Pulmonary artery endothelial cell (primary cell): ENCODE results near the gene NHERF2. TPM values are rescaled to one million over a fixed set of nuclear protein-coding genes. Genes with fewer than 3 reads are reported as not detected.
"Not testable (repeated sequence)": the region's sequence is repeated elsewhere in the genome, so short reads cannot be mapped to it uniquely, and the experiment has no call there.

ENCODE experiments used
- DNase-seq: peaks from one replicate; pipeline ENCODE4 v3.0.0-alpha.2; 2011; ENCODE audit warnings: low read depth, low spot score
- total RNA-seq: library from RNA; depleted of rRNA; stranded (reverse); fragments of >200 nt; gene quantifications from 2 replicates; pipeline ENCODE4 v1.2.3, GENCODE V29; 2014

The NHERF2 gene
- total RNA-seq, 1 donor from 2014 or later = 53.2 TPM

GRCh38 chr16:2005646-2006045 lies 21.1 kb upstream of the NHERF2 start:
- DNase-seq = no peak

DNA sequence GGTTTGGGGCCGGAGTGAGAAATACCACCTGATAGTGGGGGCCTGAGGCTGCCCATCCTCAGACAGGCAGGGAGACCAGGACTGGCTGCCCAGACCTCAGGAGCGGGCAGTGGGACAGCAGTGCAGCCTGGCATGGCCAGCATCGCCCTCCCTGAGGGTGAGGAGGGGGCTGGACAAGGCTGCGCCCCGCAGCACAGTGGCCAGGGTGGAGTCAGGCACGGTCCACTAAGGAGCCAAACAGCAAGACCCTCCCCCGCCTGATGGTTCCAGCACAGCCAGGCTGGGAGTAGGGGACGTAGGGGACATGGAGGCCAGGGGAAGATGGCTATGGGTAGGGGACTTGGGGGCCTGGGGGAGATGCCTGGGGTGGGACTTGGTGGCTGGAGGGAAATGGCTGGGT lies 20.4 kb upstream of the NHERF2 start:
- DNase-seq = no peak

- DNase-seq = no peak
These were observed 19.4 kb upstream of the NHERF2 start for GRCh38 chr16:2007081-2007836.

DNA sequence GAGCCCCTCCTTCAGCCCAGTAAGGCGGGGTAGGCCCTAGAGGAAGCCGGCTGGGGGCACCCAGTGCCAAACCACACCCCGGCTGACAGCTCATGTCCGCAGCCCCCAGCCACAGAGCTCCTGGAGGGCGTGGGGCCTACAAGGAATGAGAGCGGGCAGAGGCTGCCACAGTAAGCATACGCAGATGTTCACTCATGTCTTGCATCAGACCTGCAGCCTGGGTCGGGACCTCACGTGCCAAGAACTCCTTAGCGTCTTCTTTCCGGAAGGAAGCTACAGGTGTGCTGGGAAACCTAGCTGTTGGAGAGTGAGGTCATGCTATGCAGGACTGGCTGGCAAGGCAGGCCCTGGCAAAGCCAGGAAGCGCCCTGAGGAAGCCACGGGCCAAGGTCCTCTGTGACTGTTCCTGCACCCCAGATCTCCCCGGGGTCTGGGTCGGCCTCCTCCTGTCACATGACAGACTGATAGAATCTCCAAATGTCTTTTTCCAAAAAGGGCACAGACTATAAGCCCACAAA lies 18.6 kb upstream of the NHERF2 start:
- no peak for DNase-seq

- DNase-seq = no peak
These were observed 18.0 kb upstream of the NHERF2 start for GRCh38 chr16:2008631-2009163.

DNA sequence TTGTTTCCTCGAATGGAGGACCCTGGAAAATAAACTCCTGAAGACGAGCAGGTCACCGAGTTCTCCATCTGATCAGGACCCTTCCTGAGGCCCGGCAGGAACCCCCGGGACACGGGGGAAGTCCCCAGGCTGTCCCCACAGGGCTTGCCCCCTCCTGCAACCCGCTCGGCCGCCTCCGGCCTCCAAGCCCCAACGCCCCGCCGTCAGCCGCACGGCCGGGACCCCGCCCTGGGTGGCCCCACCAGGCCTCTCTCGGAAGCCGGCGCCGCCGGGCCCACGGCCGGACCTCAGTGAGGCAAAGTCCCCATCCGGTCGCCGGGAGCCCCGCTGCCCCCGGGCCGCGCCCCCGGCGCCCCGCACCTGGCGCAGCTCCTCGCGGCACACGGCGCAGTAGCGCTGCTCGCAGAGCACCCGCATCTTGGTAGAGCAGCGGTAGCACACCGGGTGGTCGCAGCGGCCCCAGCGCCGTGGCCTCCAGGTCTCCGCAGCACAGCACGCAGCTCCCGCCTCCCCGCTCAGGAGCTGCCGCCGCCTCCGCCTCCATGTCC lies 17.5 kb upstream of the NHERF2 start:
- no peak for DNase-seq

DNA sequence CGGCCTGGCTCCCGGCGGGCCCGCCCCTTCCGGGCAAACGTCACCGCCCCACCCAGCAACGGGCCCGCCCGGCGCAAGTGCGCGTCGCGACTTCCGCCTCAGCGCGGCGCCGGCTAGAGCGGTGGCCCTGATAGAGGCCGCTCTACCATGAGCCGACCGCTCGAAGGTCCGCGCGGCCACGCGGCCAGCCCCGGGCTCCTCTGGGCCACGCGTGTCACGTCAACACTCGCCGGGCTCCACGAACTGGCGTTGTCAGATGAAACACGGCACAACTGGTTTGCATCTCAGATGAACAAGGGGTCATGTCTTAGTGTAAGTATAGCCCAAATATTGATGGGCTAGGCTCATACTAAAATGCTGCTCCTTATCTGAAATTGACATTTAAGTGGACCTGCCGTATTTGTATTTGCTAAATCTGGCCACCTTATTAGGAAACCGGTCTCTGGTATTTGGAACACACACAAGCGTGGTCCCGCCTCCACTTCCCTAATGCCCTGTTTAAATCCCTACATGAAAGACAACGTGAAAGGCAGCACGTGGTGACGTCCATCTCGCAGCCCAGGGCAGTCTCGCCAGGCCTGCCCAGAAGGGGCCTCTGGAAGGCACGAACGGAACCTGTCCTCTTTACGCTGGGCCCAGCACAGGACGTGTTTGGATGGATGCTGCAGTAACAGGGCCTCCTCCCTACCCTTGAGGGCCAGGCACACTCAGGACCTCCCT lies 16.8 kb upstream of the NHERF2 start, which contains the start of gene ZNF598:
Gene ZNF598 (minus strand): TSS at position 31 of the 720 bp plus-strand sequence.
- DNase-seq = peak; percentile 48

GRCh38 chr16:2011726-2012125 lies 15.0 kb upstream of the NHERF2 start:
- DNase-seq = not testable (repeated sequence)

DNA sequence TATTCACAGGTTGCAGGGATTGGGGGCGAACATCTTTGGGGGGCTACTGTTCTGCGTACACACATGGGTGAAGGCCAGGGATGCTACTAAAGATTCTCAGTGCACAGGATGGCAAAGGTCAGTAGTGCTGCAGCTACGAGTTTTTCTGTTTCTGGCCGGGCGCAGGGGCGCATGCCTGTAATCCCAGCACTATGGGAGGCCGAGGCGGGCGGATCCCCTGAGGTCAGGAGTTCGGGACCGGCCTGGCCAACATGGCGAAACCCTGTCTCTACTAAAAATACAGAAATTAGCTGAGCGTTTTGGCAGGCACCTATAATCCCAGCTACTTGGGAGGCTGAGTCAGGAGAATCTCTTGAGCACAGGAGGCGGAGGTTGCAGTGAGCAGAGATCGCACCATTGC lies 13.2 kb upstream of the NHERF2 start:
- no peak for DNase-seq

DNA sequence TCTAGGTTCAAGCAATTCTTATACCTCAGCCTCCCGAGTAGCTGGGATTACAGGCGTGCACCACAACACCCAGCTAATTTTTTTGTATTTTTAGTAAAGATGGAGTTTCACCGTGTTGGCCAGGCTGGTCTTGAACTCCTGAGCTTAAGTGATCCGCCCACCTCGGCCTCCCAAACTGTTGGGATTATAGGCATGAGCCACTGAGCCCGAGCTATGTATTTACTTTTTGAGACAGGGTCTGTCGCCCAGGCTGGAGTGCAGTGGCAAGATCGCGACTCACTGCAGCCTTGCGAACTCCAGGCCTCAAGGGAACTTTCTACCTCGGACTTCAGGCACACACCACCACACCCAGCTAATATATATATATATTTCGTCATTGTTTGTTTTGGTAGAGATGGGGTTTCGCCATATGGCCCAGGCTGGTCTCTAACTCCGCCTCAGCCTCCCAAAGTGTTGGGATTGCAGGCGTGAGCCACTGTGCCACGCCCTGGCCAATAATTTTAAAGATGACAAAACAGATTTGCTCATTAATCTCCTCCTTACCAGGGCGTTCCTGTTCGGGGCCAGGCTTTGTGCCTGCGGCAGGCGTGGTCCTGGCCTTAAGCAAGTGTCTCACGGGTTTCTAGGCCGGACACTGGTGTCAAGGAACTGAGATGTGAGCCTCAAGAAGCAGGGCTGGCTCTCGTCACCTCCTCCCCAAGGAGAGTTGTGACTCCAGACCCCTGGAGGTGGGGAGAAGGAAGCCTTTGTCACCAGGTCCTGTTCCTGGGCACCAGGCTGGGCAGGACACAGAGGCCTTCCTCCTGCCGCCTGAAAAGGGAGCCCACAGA lies 11.4 kb upstream of the NHERF2 start:
- DNase-seq = no peak

GRCh38 chr16:2015947-2016208 lies 10.8 kb upstream of the NHERF2 start:
- DNase-seq = no peak

DNA sequence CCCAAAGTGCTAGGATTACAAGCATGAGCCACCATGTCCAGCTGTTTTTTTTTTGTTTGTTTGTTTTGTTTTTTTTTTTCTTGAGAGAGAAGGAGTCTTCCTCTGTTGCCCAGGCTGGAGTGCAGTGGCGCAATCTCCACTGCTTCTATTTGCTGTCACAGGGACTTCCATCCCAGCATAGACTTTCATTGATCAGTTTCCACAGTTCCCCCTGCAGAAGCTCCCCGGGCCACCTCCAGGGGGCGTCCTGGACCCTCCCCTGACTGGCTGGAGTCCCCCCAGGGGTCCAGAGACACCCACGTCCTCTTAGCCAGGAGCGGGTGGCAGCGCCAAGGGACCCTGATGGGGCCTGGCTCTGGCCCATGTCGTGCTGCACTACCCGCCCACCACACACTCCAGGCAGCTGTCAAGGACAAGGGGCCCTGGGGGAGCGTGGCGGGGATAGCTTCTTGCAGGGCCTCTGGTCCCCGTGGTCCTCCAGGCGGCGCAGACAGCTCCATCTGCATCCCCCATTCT lies 10.2 kb upstream of the NHERF2 start:
- no peak for DNase-seq

- DNase-seq = no peak
These were observed 7.2 kb upstream of the NHERF2 start, which contains the start of gene NPW for GRCh38 chr16:2019518-2019920. Gene NPW (plus strand): TSS chr16:2019785.

- DNase-seq = no peak
These were observed 6.5 kb upstream of the NHERF2 start for GRCh38 chr16:2019921-2020831.

GRCh38 chr16:2022723-2023091 lies 4.0 kb upstream of the NHERF2 start:
- no peak for DNase-seq

DNA sequence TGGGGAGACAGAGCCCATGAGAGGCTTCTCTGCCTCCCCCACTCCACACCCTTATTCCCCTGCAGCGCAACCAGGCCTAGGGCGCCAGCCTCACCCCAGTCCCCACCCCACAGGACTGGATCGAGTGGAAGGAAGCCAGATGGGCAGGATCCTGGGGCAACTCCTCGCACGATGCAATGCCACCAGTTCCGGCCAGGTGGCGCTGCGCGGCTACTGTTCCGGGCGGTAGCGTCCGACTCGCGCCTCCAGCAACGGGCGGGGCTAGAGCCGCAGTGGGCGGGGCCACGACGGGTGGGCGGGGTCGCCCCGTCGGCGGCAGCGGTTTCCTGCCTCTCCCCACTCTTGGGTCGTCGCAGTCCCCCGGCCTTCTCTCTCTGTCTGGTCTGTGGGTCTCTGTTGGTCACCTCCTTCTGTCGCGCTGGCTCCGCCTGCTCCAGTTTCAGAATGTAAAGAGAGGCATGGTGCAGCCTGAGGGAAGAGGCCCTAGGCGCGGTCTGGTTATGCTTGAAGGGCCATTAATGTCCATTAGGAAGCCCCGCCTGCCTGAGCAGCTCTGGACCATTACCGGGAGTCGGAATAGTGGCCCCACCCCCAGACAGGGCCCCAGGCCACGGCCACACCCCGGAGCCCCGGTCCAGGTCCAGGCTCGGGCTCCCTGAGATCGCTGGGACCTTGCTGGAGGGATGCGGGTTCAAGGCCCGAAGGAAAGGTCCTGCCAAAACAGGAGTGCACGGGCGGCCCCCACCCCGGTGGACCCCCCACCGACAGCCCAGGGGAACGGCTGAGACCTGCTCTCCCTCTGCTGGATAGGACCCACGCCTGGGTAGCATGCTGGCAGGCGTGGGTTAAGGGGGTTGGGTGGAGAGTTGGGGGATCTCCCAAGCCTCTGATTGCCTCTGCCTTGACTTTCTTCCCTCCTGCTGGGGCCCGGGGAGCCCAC lies 3.3 kb upstream of the NHERF2 start:
- no peak for DNase-seq

DNA sequence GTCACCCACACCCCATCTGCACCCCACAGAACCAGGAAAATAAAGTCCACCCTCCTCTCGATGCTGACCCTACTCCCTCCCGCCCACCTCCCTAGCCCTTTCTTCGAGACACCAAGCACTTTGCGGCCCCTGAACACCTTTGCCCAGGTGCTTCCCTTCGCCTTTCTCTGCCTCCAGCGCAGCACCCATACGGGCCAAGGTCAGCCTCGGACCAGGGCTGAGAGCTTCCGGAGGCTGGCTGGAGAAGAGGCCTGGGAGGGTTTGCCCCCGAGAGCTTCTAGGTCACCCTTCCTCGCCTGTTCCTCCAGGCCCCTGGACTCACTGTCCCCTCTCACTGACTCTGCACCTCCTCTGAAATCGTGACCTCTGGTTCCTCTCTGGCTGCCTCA lies 2.7 kb upstream of the NHERF2 start:
- no peak for DNase-seq

DNA sequence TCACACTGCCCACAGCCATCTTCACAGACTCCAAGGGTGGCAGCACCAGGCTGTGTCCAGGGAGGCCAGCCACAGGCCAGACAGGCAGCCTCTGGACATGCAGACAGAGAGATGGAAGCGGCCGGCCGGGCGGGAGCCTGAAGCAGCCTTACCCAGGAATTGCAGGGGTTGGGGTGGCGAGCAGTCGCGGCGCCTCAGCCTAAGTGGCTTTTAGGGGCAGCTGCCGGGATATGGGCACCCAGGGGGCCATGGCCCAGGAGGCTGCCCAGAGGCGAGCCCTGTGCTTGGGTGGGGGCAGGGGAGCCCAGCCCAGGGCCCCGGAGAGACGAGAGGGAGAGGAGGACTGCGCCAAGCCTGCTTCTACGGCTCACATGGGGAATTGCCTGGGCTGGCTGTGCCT lies 1.5 kb upstream of the NHERF2 start:
- no peak for DNase-seq

GRCh38 chr16:2025878-2026460 lies 733 bp upstream of the NHERF2 start:
- no peak for DNase-seq
